ENCODE data around the gene TP73. TPM values are rescaled to one million over a fixed set of nuclear protein-coding genes. Genes with fewer than 3 reads are reported as not detected.

TP73 gene
- total RNA-seq, 2 experiments from 2014 or later, result 2.0 to 2.6 TPM

- Mint-ChIP-seq H3K9me3 (no peaks in the 10 kb centered on the region), H3K36me3 (ENCODE audit: low read depth) (peaks cover 4% of the 10 kb centered on the region), H3K27ac (no peak overlapping the region), H3K27me3 (no peaks in the 10 kb centered on the region), H3K4me3 (no peak overlapping the region), H3K4me1 (peaks cover 16% of the 10 kb centered on the region)
- POLR2A ChIA-PET, result no interaction called here
- DNase-seq, result no peak
- CTCF ChIA-PET, result no interaction called here
Observed at GRCh38 chr1:3740752-3741151, 88.4 kb downstream of the TP73 start.

- no peaks in the 10 kb centered on the region for H3K27me3 Mint-ChIP-seq
- no peak overlapping the region for H3K4me3 Mint-ChIP-seq
- H3K36me3 Mint-ChIP-seq (ENCODE audit: low read depth), result peaks cover 4% of the 10 kb centered on the region
- H3K9me3 Mint-ChIP-seq, result no peaks in the 10 kb centered on the region
- peaks cover 22% of the 10 kb centered on the region for H3K4me1 Mint-ChIP-seq
- no peak for DNase-seq
- no peak overlapping the region for H3K27ac Mint-ChIP-seq
- ChIA-PET POLR2A (no interaction called here), CTCF (no interaction called here)
Observed at GRCh38 chr1:3741566-3742438, 89.5 kb downstream of the TP73 start.

- Mint-ChIP-seq H3K36me3 (ENCODE audit: low read depth) (peaks cover 4% of the 10 kb centered on the region), H3K4me1 (peaks cover 23% of the 10 kb centered on the region), H3K27ac (no peak overlapping the region), H3K4me3 (no peak overlapping the region), H3K27me3 (no peaks in the 10 kb centered on the region), H3K9me3 (no peaks in the 10 kb centered on the region)
- DNase-seq, result no peak
- ChIA-PET POLR2A (no interaction called here), CTCF (no interaction called here)
Observed at GRCh38 chr1:3742439-3743298, 90.4 kb downstream of the TP73 start.

GRCh38 chr1:3743421-3743820, 91.1 kb downstream of the TP73 start:
- DNase-seq, result no peak
- H3K4me3 Mint-ChIP-seq, result no peak overlapping the region
- no peak overlapping the region for H3K27ac Mint-ChIP-seq
- H3K9me3 Mint-ChIP-seq, result no peaks in the 10 kb centered on the region
- H3K36me3 Mint-ChIP-seq (ENCODE audit: low read depth), result peaks cover 4% of the 10 kb centered on the region
- POLR2A ChIA-PET, result no interaction called here
- H3K4me1 Mint-ChIP-seq, result peaks cover 31% of the 10 kb centered on the region
- no peaks in the 10 kb centered on the region for H3K27me3 Mint-ChIP-seq
- CTCF ChIA-PET, result no interaction called here

- no peak for DNase-seq
- no peaks in the 10 kb centered on the region for H3K27me3 Mint-ChIP-seq
- H3K27ac Mint-ChIP-seq, result no peak overlapping the region
- peaks cover 4% of the 10 kb centered on the region for H3K36me3 Mint-ChIP-seq (ENCODE audit: low read depth)
- POLR2A ChIA-PET, result no interaction called here
- CTCF ChIA-PET, result no interaction called here
- H3K4me1 Mint-ChIP-seq, result peaks cover 32% of the 10 kb centered on the region
- H3K9me3 Mint-ChIP-seq, result no peaks in the 10 kb centered on the region
- no peak overlapping the region for H3K4me3 Mint-ChIP-seq
Observed at GRCh38 chr1:3743826-3744225, 91.5 kb downstream of the TP73 start.

GRCh38 chr1:3744646-3745045, 92.3 kb downstream of the TP73 start:
- DNase-seq, result no peak
- H3K9me3 Mint-ChIP-seq, result no peaks in the 10 kb centered on the region
- ChIA-PET CTCF (no interaction called here), POLR2A (no interaction called here)
- no peaks in the 10 kb centered on the region for H3K27me3 Mint-ChIP-seq
- no peak overlapping the region for H3K27ac Mint-ChIP-seq
- H3K4me1 Mint-ChIP-seq, result peaks cover 33% of the 10 kb centered on the region
- no peak overlapping the region for H3K4me3 Mint-ChIP-seq
- peaks cover 4% of the 10 kb centered on the region for H3K36me3 Mint-ChIP-seq (ENCODE audit: low read depth)

- no peak overlapping the region for H3K4me3 Mint-ChIP-seq
- peak overlapping the region; percentile 35 for H3K27ac Mint-ChIP-seq
- no peaks in the 10 kb centered on the region for H3K9me3 Mint-ChIP-seq
- peaks cover 33% of the 10 kb centered on the region for H3K4me1 Mint-ChIP-seq
- no peaks in the 10 kb centered on the region for H3K27me3 Mint-ChIP-seq
- ChIA-PET POLR2A (no interaction called here), CTCF (no interaction called here)
- H3K36me3 Mint-ChIP-seq (ENCODE audit: low read depth), result peaks cover 4% of the 10 kb centered on the region
- no peak for DNase-seq
Observed at GRCh38 chr1:3745071-3745470, 92.8 kb downstream of the TP73 start.

GRCh38 chr1:3745590-3746381, 93.5 kb downstream of the TP73 start:
- POLR2A ChIA-PET, result no interaction called here
- H3K36me3 Mint-ChIP-seq (ENCODE audit: low read depth), result peaks cover 4% of the 10 kb centered on the region
- DNase-seq, result no peak
- H3K9me3 Mint-ChIP-seq, result no peaks in the 10 kb centered on the region
- H3K27me3 Mint-ChIP-seq, result no peaks in the 10 kb centered on the region
- H3K4me1 Mint-ChIP-seq, result peaks cover 33% of the 10 kb centered on the region
- peak overlapping the region; percentile 58 for H3K4me3 Mint-ChIP-seq
- H3K27ac Mint-ChIP-seq, result peak overlapping the region; percentile 35
- CTCF ChIA-PET, result no interaction called here

GRCh38 chr1:3746389-3746829, 94.1 kb downstream of the TP73 start:
- Mint-ChIP-seq H3K36me3 (ENCODE audit: low read depth) (peaks cover 4% of the 10 kb centered on the region), H3K27me3 (no peaks in the 10 kb centered on the region), H3K4me3 (peak overlapping the region; percentile 58), H3K27ac (no peak overlapping the region), H3K9me3 (no peaks in the 10 kb centered on the region), H3K4me1 (peaks cover 33% of the 10 kb centered on the region)
- ChIA-PET POLR2A (no interaction called here), CTCF (no interaction called here)
- no peak for DNase-seq

GRCh38 chr1:3746830-3747521, 94.7 kb downstream of the TP73 start:
- peaks cover 33% of the 10 kb centered on the region for H3K4me1 Mint-ChIP-seq
- H3K9me3 Mint-ChIP-seq, result no peaks in the 10 kb centered on the region
- H3K27ac Mint-ChIP-seq, result no peak overlapping the region
- H3K27me3 Mint-ChIP-seq, result no peaks in the 10 kb centered on the region
- DNase-seq, result peak; percentile 89
- ChIA-PET POLR2A (no interaction called here), CTCF (no interaction called here)
- peak overlapping the region; percentile 58 for H3K4me3 Mint-ChIP-seq
- peaks cover 4% of the 10 kb centered on the region for H3K36me3 Mint-ChIP-seq (ENCODE audit: low read depth)

- Mint-ChIP-seq H3K4me3 (peak overlapping the region; percentile 58), H3K27me3 (no peaks in the 10 kb centered on the region), H3K9me3 (no peaks in the 10 kb centered on the region), H3K27ac (no peak overlapping the region), H3K36me3 (ENCODE audit: low read depth) (peaks cover 4% of the 10 kb centered on the region), H3K4me1 (peaks cover 33% of the 10 kb centered on the region)
- CTCF ChIA-PET, result no interaction called here
- POLR2A ChIA-PET, result no interaction called here
- no peak for DNase-seq
Observed at GRCh38 chr1:3747522-3747848, 95.2 kb downstream of the TP73 start.

- no peaks in the 10 kb centered on the region for H3K9me3 Mint-ChIP-seq
- no peak overlapping the region for H3K27ac Mint-ChIP-seq
- no peak for DNase-seq
- CTCF ChIA-PET, result no interaction called here
- H3K27me3 Mint-ChIP-seq, result no peaks in the 10 kb centered on the region
- POLR2A ChIA-PET, result no interaction called here
- peaks cover 4% of the 10 kb centered on the region for H3K36me3 Mint-ChIP-seq (ENCODE audit: low read depth)
- peak overlapping the region; percentile 58 for H3K4me3 Mint-ChIP-seq
- peaks cover 33% of the 10 kb centered on the region for H3K4me1 Mint-ChIP-seq
Observed at GRCh38 chr1:3747903-3748302, 95.6 kb downstream of the TP73 start.
